IPS DF 4.7 (cell line): ENCODE measurements around the gene FBXL17.

Experiments
- DNase-seq: peaks from one replicate; pipeline ENCODE4 v3.0.0-alpha.2; 2013; ENCODE audit warnings: low spot score; ENCODE audit errors: extremely low read depth

The FBXL17 gene

GRCh38 chr5:108001222-108001621 lies 380.7 kb downstream of the FBXL17 start:
- no peak for DNase-seq

DNA sequence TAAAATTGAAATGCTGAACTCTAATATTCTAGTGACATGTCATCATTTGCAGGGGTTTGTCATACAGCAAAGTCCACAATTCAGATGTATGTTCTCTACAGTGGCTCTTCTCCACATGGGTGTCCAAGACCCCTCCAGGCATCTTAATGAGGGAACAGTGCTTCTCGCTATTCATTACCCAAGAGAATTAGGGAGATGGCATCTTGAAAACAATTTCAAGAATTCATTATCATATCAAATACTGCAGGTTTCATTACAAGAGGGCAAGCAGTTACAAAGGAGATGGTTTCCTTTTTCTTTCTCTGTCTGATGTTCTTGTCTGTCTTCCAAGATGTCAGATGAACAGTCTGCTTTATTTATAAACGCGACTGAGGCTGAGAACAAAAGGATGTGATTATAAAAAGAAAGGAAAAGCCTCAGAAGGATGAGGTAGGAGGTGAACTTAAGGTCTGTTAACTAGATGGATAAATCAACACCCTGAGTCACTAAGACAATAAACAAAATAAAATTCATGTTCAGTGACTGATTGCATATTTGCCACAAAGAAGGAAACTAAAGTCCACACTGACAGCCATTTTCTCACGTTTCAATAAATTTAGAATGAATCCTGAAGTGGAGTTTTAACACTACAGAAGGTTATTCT lies 384.4 kb downstream of the FBXL17 start:
- DNase-seq = no peak

- DNase-seq = no peak
These were observed 388.6 kb downstream of the FBXL17 start for GRCh38 chr5:107993341-107993740.

- no peak for DNase-seq
These were observed 390.8 kb downstream of the FBXL17 start for GRCh38 chr5:107990881-107991810.

DNA sequence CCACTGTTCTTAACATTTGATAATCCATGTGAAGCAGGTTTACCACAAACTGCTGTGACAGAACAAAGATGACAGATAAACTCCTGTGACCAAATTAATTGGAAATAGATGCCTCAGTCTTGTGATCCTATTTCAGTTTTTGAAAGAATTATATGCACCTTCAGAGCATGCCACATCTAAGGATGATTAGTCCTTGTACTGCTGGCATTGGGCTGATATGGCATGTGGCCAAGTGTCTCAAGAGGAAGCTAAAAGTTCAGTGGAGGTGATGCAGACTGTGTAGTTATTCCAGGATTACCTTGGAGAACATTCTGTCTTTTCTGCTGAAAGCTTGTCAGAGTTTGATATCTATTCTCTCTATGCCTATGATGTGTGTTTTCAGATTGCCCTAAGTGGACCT lies 396.8 kb downstream of the FBXL17 start:
- no peak for DNase-seq

DNA sequence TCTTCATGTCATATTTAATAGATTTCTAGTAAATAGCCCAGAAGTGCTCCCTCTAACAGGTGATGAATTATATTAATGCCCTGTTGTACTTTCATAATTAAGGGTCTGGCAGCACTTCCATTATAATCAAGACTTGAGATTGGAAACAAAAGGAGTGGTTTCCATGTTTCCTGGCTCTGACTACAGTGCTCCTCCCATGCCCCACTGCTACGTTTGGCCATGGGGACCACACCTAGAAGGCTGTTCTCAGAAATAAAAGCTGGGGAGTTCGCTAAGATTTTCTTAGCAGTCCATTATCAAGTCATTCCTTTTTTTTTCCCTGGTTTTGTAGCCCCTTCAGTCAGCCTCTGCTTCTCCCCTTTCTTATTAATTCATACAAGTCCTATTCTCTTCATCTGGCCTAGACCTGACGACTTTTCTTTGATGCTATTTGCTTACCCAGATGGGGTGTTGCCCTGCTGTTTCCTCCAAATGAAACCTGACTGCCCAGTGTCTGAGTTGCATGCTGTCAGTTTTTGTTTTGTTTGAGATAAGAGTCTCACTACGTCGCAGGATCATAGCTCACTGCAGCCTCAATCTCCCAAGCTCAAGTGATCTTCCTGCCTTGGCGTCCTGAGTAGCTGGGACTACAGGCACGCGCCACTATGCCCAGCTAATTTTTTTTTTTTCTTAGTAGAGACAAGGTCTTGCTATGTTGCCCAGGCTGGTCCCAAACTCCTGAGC lies 399.0 kb downstream of the FBXL17 start:
- no peak for DNase-seq

GRCh38 chr5:107980923-107981692 lies 400.8 kb downstream of the FBXL17 start:
- DNase-seq = no peak

- DNase-seq = no peak
These were observed 402.0 kb downstream of the FBXL17 start for GRCh38 chr5:107979900-107980299.

DNA sequence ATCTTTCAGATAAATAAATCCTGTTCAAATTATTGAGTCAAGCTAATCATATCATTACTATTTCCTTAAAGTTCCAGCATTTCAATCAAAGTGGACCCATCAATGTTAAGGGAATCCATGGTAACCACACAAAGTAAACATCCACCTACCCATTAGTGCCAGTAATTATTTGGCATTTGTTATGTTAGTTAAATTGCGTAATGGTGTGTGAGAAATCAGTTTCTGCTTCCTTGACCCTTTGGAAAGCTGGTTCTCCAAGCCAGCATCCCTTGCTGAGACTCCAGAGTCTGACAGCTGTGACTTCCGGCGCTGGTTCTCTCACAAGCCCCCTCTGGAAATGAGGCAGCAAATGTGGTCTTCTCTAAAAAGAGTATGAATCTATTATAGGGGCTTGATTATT lies 402.6 kb downstream of the FBXL17 start:
- DNase-seq = no peak

DNA sequence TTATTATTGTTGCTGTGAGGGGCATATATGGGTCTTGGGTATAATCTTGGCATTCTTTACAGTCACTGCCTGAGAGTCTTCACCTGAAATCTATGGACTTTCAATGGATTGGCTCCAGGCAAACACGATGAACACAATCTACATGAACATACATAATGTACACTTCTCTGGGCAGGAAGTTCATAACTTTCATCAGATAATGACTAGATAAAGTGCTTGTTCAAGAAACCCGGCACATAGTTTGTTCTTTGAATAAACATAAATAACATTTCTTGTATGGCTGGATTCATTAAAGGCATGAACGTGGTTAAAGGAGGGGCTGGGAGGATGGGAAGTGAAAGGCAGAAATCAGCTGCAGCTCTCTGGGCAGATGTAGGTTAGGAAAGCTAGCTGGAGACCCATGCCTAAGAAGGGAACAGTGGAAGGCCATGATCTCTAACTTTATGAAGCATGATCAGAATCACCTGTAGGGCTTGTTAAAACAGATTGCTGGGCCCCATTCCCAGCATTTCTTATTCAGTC lies 404.3 kb downstream of the FBXL17 start:
- no peak for DNase-seq

DNA sequence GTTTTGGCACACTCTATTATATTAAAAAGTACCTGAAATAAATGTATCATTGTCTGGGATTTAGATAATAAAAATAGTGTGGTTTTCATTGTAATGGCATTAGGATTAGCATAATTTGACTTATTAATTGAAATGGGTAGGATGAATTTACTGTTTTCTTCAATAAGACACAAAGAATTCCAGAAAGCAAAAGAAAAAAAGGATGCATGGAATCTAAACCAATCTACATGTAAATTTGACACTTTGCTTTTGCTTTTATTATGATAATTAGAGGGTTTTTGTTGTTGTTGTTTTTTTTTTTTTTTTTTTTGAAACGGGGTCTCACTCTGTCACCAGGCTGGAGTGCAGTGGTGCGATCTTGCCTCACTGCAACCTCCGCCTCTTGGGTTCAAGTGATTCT lies 406.3 kb downstream of the FBXL17 start:
- DNase-seq = no peak

GRCh38 chr5:107971846-107972245 lies 410.1 kb downstream of the FBXL17 start:
- DNase-seq = no peak

GRCh38 chr5:107969847-107970246 lies 412.1 kb downstream of the FBXL17 start:
- no peak for DNase-seq

GRCh38 chr5:107968998-107969397 lies 412.9 kb downstream of the FBXL17 start:
- no peak for DNase-seq

DNA sequence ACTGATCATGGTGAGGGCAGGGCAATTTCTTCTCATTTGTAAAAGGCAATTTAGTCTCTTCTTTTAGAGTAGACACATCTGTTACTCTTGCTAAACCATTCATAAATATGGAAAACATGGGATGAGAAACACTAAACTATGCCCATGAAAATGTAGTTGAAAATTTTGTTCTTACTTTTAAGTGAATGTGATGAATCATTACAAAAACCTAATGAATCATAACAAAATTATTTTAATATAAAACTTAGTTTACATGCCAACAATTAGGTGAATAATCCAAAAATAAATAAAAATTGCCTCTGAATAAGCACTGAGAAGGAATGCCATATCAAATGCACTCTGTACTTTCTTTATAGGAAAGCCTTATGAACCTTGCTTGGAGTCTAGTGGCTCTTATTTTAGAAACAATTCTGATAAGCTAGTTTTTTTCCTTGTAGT lies 413.5 kb downstream of the FBXL17 start:
- no peak for DNase-seq

GRCh38 chr5:107966201-107966600 lies 415.7 kb downstream of the FBXL17 start:
- DNase-seq = no peak

DNA sequence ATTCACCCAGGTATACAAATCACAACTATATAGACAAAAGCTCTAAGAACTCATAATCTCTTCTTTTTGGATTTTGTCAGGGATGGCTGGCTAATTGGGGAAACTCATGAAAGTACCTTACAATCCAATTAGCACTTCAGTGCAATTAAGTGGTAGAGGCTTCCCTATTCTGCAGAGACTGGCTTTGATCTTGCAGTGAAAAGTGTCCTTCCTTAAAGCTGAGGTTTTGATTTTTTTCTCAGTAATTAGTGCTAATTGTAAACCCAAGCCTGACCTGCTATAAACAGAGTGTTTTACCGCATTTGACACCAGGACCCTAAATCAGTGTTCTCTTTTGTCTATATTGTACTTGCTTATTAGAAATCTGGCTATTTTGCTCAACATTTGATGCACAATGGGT lies 417.2 kb downstream of the FBXL17 start:
- DNase-seq = no peak

- DNase-seq = no peak
These were observed 422.2 kb downstream of the FBXL17 start for GRCh38 chr5:107959573-107960279.

DNA sequence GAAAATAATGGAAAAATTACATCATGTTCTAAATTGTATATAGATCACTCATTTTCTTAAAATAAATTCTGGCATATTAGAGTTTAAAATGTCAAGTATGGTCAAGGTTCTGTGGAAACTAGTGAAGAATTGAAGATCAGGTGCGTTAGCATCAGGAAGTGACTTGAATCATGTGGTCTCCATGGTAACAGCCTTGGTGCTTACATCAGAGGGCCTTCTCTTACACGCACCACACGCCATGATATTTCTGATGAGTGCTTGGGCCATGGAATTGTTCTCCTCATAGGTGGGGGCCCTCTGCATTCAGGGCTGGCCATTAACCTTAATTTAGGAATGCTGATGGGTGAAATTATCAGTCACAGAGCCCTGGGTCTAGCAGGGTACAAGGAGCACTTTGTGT lies 423.0 kb downstream of the FBXL17 start:
- no peak for DNase-seq

- no peak for DNase-seq
These were observed 423.5 kb downstream of the FBXL17 start for GRCh38 chr5:107958432-107958831.
